CD4-positive, alpha-beta T cell treated with Interleukin-6 for 4 hours (primary cell): Measurements from ENCODE around the gene ARRB2.
"Not testable (repeated sequence)": the region's sequence is repeated elsewhere in the genome, so short reads cannot be mapped to it uniquely, and the experiment has no call there.

Source experiments
- DNase-seq: peaks from one replicate; pipeline ENCODE4 v3.0.0-alpha.2; 2020; ENCODE audit warnings: mixed read lengths

The ARRB2 gene

DNA sequence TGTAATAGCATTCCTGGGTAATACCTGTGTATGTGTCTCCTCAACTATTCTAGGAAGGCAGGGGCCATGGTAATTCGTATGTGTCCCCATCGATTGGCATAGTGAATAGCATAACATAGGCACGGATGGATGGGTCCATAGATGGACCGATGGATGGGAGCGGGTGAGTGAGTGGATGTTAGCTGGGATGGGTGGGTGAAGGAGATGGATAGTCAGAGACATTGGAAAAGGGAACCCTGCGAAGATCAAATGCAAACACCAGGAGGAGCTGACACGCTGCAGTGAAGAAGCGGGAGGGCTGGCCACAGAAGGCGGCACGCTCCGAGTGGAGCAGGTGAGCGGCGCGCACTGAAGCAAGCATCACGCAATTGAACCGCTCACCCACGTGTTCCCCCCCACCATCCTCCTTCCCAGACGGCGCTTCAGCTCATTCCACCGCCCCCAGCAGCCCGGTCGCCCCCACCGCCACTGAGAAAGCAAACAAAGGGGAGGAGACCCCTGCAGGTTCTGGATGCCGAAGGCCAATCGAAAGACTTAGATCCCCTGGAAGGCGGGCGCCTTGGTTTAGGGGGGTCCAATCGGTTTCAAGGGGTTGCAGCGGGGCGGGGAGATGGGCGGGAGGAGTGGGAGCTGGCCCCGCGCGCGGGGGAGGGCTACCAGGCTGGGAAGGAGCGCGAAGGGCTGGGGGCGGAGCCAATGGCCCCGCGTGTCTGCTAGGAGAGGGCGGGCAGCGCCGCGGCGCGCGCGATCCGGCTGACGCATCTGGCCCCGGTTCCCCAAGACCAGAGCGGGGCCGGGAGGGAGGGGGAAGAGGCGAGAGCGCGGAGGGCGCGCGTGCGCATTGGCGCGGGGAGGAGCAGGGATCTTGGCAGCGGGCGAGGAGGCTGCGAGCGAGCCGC is at the start of gene ARRB2:
ARRB2 (plus strand) TSS at position 839 of the 899 bp plus-strand sequence. CDS start 90 bp downstream, outside the sequence.
- DNase-seq: peak; percentile 100

DNA sequence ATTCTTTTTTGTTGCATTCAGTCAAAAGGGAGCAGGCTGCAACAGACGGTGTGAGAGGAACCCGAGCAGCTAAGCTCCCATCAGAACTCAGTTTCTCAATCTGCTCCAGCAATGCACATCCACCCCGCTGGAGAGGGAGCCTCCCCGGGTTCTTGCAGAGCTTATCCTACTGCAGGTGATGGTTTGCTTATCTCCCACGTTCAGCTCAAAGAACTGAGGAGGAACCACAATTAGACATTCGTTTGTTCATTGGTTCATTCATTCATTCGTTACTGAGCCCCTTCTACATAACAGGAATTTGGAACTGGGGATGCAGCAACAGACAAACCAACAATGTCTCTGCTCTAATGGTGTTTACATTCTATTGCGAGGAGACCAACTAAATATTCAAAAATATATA is 46.7 kb upstream of the ARRB2 start:
- no peak for DNase-seq

DNA sequence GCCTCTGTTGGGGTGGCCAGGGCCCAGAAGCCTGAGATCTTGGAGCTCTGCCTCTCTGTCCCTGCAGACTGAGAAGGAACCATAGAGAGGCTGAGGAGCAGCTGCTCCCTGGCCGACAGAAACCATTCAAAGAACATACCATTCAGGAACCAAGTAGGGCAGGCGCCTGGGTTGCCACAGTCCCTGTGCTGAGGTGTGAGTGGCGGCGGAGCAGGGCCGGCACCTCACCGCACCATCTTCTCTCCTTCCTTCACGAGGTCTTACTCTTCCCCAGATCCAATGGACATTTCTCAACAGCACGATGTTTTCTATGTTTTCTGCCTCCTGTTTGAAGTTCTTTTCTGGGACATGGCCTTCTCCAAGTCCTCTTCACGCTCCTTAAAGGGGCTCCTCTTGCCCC is 46.2 kb upstream of the ARRB2 start:
- DNase-seq: no peak

DNA sequence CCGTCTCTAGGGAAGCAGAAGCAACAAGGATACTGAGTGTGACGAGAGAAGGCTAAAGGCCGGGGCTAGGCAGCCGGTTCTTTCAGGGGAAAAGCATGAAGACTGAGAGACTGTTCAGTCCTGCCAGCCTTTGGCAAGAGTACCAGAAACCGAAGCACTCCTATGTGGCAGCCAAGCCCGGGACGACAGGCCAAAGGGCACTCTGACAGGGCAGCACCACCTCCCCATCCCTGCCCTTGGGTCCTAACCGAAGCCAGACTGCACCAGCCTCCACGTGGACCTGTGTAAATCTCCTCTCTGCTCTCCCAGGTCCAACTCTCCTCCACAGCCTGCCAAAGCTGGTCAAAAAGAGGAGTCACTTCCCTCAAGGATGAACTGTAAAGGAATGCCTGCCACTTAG is 45.4 kb upstream of the ARRB2 start:
- DNase-seq: no peak

DNA sequence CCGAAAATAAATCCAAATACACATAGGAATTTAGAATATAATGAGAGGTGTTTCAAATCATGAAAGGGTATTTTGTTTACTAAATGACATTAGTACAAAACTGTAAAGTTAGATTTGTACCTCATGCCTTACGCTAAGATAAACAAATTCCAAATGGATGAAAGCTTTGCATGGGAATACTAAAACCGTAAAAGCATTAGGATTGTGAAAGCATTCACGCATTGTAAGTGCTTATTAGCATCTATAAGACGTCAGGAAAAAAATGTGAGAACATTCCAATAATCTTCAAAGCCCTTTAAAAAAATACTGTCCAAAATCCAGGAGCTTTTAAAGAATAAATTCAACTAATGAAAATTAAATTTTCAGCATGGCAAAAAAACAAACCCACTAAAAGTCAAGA is 44.1 kb upstream of the ARRB2 start:
- DNase-seq: no peak

DNA sequence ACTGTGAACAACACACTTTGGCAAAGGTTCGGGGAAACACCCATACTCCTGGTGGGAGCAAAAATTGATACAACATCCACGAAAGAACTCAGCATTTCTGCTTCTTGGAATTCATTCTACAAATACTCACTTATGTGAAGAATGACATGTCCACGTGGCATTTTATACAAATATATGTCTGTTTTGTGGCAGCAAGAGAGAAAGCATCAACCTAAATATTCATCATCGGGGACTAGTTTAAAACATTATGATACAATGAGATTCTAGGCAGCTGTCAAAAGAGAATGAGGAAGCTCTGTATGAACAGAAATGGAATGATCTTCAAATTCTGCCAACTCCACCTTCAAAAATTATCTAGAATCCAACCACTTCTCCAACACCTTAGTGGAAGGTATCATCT is 43.3 kb upstream of the ARRB2 start:
- no peak for DNase-seq

DNA sequence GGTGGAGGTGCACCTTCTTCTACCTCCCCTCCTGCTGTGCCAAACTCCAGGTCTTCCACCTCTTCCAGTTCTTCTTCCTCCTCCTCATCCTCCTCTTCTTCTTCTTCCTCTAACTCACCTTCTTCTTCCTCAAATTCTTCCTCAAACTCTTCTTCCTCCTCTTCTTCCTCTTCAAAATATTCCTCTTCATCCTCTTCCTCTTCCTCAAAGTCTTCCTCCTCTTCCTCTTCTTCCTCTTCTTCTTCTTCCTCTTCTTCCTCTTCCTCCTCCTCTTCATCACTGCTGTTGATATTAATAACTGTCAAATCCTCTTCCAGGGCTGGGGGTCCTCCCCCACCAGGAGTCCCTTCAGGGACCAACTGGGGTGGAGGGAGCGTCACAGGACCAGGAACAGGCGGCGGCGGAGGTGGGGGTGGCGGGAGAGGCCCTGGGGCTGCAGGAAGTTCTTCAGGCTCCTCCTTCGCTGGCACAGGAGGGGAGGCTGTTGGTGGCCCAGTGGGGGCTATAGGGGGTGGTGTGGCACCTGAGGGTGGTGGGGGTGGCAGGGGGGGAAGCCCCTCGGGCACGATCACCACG is 38.3 kb upstream of the ARRB2 start:
- DNase-seq: no peak

DNA sequence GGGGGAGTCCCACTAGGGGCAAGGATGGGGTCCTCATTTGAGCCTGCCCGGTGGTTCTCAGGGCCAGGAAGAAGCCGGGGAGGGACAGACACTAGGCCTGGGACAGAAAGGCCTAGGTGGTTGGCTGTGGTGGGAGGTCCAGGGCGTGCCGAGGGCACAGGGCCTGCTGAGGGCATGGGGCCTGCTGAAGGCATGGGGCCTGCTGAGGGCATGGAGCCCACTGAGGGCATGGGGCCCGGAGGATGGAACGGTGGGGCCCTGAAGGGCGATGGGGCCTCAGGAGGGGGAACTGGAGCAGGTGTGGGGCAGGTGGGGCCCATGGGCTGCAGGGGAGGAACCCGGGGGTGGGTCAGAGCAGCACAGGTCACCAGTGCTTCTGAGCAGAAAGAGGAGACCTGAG is 37.7 kb upstream of the ARRB2 start:
- no peak for DNase-seq

DNA sequence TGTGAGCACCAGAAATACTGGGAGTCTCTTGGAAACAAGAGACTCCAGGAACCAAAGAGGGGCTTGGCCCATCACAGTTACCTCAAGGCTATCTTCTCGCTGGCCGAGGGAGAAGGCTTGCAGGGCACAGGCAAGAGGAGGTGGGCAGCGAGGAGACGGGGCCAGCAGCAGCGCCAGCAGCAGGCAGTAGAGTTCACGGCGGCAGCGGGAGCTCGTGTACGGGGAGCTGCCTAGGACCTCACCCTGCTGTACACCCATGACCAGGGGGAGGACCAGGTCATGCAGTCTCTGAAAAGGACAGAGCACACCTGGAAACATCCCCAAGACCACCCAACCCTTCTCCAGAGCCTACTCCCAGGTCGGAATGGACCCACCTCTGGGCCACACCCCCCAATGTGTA is 37.3 kb upstream of the ARRB2 start:
- no peak for DNase-seq

DNA sequence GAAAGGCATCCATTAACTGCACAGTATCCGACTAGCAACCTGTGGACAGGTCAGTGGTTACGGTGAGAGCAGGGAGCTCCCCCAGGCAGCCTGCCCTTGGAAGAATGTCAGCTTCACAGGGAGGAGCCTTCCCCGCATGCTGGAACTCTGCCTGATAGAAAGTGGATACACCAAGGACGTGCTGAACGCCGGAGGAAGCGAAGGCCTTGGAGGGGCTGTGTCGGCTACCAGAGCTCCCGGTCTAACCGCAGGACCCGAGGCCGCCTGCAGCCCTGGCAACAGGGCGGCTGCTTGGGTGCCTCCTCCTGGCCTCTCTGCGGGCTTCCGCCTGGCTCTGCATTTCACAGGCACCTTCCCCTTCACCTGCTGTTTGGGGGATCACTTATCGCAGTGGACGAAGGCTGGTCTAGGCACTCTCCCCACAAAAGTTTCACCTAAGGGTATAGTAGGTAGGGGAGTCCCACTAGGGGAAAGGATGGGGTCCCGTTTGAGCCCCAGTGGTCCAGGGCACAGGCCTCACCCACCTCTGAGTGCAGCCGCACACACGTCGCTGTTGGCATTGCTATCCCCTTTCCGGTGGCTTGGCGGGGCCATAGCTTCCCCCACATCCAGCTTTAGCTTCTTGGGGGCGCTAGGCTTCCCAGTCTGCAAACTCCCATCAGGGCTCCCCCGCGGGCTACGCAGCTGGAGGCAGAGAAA is 36.3 kb upstream of the ARRB2 start:
- DNase-seq: no peak

DNA sequence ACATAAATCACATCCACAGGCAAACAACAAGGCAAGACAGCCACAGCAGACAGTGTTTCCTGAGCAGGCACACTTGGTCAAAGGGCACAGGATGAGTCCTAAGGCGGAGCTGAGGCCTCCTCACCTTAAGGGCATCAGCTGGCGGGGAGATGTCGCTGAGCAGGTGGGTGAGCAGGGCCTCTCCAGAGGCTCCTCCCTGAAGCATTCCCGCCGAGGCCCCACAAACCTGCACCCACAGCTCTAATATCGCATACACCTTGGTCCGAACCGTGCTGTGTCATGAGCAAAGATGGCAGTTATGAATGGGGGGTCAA is 35.8 kb upstream of the ARRB2 start:
- DNase-seq: no peak

DNA sequence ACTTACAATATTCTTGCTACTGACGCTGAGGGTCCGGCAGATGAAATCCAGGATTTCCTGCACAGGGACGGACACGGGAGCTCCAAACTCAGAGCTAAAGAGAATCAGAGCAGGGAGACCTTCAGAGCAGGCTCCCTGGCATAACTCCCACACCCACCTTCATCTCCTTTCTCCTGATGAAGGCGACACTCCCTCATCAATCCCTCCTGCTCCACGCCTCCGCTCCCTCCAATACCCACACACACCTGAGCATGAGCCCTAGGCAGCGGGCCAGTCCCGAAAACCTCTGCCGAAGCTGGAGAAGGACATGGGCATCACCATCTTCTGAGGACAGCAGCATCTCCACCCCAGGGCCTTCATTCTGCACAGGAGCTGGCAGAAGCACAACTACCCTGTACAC is 34.6 kb upstream of the ARRB2 start:
- no peak for DNase-seq

DNA sequence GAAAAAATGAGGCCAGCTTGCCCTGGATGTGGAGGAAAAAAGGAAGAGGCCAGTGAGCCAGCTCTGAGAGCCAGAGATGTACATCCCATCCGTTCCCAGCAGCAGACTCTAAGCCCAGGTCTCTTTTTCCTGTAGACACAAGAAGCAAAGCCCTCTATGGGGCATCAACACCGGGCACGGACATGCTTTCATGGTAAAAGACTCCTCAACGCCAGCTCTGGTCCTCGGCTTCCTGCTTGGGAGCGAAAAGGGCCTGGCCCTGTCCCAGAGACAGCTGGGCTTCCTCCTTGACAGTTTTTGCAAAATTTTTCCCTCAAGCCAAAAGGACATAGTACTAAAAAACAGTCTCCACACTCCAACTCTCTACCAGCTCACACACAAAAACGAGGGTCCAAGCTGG is 33.6 kb upstream of the ARRB2 start:
- no peak for DNase-seq

DNA sequence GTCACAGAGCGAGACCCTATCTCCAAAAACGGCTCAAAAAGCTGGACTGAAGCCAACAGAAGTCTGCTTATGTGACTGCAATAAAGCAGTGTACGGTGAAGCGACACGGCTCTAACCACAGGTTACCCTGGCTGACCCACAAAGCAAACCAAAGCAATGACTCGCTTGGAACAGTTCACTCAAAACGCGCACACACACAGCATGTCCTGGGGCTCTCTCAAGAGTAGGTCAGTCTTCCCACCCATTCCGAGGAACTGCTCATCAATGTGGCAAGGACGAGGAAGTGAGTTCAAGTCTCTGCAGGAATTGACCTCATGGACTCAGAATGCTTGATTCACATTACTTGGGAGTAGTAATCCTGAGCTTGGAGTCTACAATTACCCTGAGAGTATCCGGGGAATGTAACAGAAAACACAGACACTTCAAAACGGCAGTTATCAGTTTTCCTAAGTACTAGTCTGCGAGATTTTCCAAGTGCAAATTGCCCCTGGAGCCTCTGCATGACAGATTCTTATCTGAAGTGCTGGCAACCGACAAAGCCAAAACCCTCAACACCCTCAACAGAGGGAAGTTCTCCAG is 31.9 kb upstream of the ARRB2 start:
- no peak for DNase-seq

DNA sequence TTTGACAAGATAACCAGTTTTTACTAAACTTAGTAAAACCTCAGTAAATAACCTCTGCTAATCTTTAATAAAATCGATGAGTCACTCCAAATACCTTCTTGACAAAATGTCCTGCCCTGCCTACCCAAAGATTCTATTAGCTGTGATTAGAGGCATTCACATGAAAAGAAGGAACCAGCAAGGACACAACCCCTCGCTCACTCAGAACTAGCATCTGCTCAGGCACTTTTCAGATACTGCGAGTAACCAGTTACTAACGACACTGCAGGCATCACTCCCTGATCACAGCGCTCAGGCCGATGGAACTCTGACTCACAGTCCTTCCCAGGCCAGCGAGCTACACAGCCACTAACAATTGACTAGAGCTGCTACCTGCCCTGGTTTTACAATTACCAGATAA is 30.8 kb upstream of the ARRB2 start:
- DNase-seq: no peak

DNA sequence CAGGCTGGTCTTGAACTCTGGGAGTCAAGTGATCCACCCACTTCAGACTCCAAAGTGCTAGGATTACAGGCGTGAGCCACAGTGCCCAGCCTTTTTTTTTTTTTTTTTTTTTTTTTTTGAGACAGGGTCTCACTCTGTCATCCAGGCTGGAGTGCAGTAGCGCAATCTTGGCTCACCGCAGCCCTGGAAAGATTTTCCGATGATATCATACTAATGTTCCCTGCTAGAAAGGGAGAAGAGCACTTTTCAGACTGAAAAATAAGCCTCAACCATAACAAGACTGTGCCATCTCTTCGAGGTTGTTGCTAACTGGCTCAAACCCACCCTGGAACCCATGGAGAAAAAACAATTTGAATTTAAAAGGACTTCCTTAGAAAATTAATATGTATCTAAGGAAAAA is 26.7 kb upstream of the ARRB2 start:
- DNase-seq: not testable (repeated sequence)

DNA sequence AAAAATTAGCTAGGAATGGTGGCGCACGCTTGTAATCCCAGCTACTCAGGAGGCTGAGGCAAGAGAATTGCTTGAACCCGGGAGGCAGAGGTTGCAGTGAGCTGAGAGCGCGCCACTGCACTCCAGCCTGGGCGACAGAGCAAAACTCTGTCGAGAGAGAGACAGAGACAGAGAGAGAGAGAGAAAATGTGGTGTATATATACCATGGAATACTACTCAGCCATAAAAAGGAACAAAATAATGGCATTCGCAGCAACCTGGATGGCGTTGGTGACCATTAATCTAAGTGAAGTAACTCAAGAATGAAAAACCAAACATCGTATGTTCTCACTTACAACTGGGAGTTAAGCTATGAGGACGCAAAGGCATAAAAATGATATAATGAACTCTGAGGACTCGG is 20.6 kb upstream of the ARRB2 start:
- DNase-seq: not testable (repeated sequence)

DNA sequence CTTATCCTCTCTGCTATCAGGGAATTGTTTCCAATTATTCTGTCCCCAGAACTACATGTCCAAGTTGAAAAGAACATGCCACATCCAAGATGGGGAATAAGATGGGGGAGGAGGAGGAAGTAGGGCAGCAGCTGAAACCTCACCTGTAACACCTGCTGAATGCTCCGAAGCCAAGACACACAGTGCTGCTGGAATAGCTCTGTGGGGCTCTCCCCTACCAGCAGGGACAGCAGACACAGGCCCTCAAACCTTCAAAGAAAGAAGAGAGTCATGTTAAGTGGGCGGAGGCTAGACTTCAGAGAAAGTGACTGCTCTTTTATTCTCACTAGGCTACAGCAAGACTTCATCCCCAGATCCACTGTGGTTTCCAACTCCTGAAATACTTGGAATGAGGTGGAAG is 19.7 kb upstream of the ARRB2 start:
- no peak for DNase-seq

DNA sequence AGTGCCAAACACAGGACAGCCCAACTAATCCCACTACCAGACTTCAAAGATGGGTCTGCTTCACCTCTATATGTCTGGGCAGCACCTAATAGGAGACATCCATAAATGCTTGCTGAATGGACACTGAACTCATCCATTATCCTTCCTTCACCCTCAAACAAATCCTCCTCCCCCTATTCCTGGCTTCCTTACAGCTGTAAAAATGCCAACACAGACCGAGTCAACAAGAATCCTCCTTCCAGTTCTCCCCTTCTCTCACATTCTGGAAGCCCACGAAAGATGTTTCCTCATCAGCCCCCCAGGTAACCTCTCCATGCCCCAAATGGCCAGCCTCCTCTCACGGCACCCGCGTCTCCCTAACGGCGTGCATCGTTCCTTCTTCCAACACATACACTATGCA is 18.7 kb upstream of the ARRB2 start:
- no peak for DNase-seq

DNA sequence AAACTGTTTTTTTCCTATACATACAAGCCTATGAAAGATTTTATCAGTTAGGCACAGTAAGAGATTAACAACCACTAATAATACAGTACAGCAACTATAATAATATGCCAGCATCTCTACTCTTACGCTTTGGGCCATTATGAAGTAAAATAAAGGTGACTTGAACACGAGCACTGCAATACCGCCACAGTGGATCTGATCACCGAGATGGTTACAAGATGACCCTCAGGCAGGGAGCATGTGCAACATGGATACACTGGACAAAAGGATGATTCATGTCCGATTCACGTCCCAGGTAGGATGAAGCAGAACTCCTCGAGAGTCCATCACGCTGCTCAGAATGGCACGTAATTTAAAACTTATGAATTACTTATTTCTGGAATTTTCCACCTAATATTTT is 17.0 kb upstream of the ARRB2 start:
- no peak for DNase-seq

DNA sequence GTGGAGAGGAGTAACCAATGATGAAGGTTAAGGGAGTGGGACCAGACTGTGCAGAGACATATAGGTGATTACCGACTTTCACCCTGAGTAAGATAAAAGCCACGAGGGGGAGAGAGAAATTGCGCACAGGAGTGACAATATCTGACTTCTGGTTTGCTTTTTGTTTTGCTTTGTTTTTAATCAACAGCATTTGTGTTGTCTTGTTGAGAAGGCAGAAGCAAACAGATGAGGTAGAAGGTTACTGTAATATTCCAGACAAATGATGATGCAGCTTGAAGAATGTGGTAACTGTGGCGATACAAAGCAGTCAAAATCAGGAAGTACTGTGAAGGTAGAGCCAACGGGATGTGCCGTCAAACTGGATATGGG is 14.0 kb upstream of the ARRB2 start:
- no peak for DNase-seq

DNA sequence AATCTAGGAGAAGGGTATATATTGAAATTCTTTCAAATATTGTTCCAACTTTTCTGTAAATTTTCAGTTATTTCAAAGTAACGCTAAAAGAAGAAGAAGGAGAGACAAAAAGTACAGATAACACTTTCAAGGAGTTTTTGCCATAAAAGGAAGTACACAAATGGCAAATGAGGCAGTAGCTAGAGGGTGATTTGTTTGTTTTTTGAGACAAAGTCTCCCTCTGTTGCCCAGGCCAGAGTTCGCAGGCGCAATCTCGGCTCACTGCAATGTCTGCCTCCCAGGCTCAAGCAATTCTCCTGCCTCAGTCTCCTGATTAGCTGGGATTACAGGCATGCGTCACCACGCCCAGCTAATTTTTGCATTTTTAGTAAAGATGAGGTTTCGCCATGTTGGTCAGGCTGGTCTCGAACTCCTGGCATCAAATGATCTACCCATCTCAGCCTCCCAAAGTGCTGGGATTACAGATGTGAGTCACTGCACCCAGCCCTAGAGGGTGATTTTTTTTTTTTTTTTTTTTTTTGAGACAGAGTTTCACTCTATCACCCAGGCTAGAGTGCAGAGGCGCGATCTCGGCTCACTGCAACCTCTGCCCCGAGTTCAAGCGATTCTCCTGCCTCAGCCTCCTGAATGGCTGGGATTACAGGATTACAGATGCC is 10.9 kb upstream of the ARRB2 start:
- not testable (repeated sequence) for DNase-seq

DNA sequence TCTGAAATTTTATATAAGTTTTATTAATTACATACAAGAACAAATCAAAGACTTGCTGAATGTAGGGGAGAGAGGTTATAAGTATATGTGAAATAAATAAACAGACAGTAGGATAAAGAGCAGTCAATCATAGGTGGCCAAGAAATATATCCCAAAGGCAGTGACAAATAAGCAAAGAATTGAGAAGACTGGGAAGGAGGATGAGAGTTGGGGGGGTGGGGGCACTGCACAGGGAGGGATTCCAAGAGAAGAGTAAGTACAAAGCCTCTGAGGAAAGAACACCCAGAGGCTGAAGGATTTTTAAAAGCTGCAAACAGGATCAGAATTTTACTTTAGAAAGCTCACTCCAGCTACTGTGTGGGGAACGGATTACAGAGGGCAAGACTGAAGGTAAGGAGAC is 9.3 kb upstream of the ARRB2 start:
- no peak for DNase-seq

DNA sequence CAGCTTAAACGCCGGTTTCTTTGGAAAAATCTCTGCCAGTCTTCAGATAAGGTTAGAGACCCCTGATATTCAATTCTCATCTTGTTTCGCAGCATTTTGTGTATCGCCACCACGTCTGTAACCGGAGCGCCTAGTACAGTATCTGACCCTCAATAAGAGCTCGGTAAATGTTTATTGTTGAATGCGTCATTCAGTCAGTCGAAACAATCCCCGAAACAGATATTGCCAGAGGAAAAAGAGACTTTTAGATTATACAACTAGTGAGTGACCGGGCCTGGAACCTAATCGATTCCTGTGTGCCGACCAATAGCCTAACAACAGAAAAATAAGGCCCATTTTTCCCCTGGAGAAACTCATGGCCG is 7.1 kb upstream of the ARRB2 start:
- DNase-seq: no peak
